Endometrial microvascular endothelial cells (primary cell): ENCODE results near the gene KRT86. TPM values are rescaled to one million over a fixed set of nuclear protein-coding genes. Genes with fewer than 3 reads are reported as not detected.
"Not testable (repeated sequence)": the region's sequence is repeated elsewhere in the genome, so short reads cannot be mapped to it uniquely, and the experiment has no call there.

Source experiments
- in situ Hi-C: cut with HindIII; loops from 2 replicates; pipeline ENCODE4 v1.10.0; 2017; ENCODE audit warnings: low sequenced_read_pairs, low pct_unique_long_range_greater_than_20kb; ENCODE audit errors: inconsistent ontology term
- total RNA-seq: library from RNA; depleted of rRNA; stranded (reverse); fragments of >200 nt; gene quantifications from one replicate; pipeline ENCODE4 v1.2.3, GENCODE V29; 2015; ENCODE audit errors: inconsistent ontology term

Gene KRT86
- total RNA-seq, 1 donor from 2014 or later, result not detected

GRCh38 chr12:52342781-52343490 is 68.5 kb downstream of the KRT86 start:
- in situ Hi-C loops, result no loop called here

- in situ Hi-C loops, result no loop called here
Measured at GRCh38 chr12:52343550-52343949, 69.1 kb downstream of the KRT86 start.

GRCh38 chr12:52344111-52344510 is 69.7 kb downstream of the KRT86 start:
- in situ Hi-C loops, result no loop called here

- in situ Hi-C loops, result not testable (repeated sequence)
Measured at GRCh38 chr12:52345041-52345440, 70.6 kb downstream of the KRT86 start.

GRCh38 chr12:52346593-52346992 is 72.1 kb downstream of the KRT86 start:
- in situ Hi-C loops, result no loop called here

- in situ Hi-C loops, result no loop called here
Measured at GRCh38 chr12:52347016-52347415, 72.6 kb downstream of the KRT86 start.

- in situ Hi-C loops, result no loop called here
Measured at GRCh38 chr12:52347551-52348510, 73.4 kb downstream of the KRT86 start.

GRCh38 chr12:52349196-52349595 is 74.8 kb downstream of the KRT86 start:
- in situ Hi-C loops, result no loop called here

GRCh38 chr12:52350021-52350620 is 75.7 kb downstream of the KRT86 start:
- in situ Hi-C loops, result no loop called here

GRCh38 chr12:52350786-52351185 is 76.3 kb downstream of the KRT86 start:
- in situ Hi-C loops, result no loop called here

GRCh38 chr12:52351196-52352059 is 77.0 kb downstream of the KRT86 start:
- in situ Hi-C loops, result no loop called here

GRCh38 chr12:52352951-52353350 is 78.5 kb downstream of the KRT86 start:
- in situ Hi-C loops, result no loop called here

- in situ Hi-C loops, result no loop called here
Measured at GRCh38 chr12:52353766-52354165, 79.3 kb downstream of the KRT86 start.

GRCh38 chr12:52354200-52354599 is 79.8 kb downstream of the KRT86 start:
- in situ Hi-C loops, result no loop called here

- in situ Hi-C loops, result no loop called here
Measured at GRCh38 chr12:52355176-52355575, 80.7 kb downstream of the KRT86 start.

GRCh38 chr12:52356031-52356761 is 81.8 kb downstream of the KRT86 start:
- in situ Hi-C loops, result no loop called here

GRCh38 chr12:52356762-52357580 is 82.5 kb downstream of the KRT86 start:
- in situ Hi-C loops, result no loop called here
